ENCODE data around the gene CLMN. TPM values are rescaled to one million over a fixed set of nuclear protein-coding genes. Genes with fewer than 3 reads are reported as not detected.
A peak's percentile ranks its signal among the peaks of the same experiment; 100 is the strongest.

Gene CLMN
- total and polyA plus RNA-seq, 2 of the 13 experiments (the other 11 are each of a cell fraction or from before 2014, with no cell fraction given) = 15.1 to 16.7 TPM

GRCh38 chr14:95319312-95320077 lies at the start of gene CLMN (continued):
- TF ChIP-seq, protein P1, sequence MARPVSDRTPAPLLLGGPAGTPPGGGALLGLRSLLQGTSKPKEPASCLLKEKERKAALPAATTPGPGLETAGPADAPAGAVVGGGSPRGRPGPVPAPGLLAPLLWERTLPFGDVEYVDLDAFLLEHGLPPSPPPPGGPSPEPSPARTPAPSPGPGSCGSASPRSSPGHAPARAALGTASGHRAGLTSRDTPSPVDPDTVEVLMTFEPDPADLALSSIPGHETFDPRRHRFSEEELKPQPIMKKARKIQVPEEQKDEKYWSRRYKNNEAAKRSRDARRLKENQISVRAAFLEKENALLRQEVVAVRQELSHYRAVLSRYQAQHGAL (CRISPR knock-in tag; IDR thresholded peaks at IDR 0.05; ENCODE audit: not compliant biosample characterization) = no peak
- TF ChIP-seq, protein P2, sequence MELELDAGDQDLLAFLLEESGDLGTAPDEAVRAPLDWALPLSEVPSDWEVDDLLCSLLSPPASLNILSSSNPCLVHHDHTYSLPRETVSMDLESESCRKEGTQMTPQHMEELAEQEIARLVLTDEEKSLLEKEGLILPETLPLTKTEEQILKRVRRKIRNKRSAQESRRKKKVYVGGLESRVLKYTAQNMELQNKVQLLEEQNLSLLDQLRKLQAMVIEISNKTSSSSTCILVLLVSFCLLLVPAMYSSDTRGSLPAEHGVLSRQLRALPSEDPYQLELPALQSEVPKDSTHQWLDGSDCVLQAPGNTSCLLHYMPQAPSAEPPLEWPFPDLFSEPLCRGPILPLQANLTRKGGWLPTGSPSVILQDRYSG (CRISPR knock-in tag; IDR thresholded peaks at IDR 0.05) = no peak
- TF ChIP-seq ZBTB7B (CRISPR knock-in tag; IDR thresholded peaks at IDR 0.05) (peak; percentile 26; the same call in 1 of the 2 replicates), EHMT2 (IDR thresholded peaks at IDR 0.05; ENCODE audit: borderline replicate concordance, low read depth, low read length) (no peak), NCOA2 (CRISPR knock-in tag; IDR thresholded peaks at IDR 0.05) (no peak), PRDM15 (CRISPR knock-in tag; IDR thresholded peaks at IDR 0.05) (no peak), ZNF530 (CRISPR knock-in tag; IDR thresholded peaks at IDR 0.05; ENCODE audit: low read depth) (no peak), ZNF777 (CRISPR knock-in tag; IDR thresholded peaks at IDR 0.05) (0 out of 2 replicates have a peak, but pooled peaks have one; percentile 47), NFYC (CRISPR knock-in tag; IDR thresholded peaks at IDR 0.05) (no peak), ARNT (IDR thresholded peaks at IDR 0.05) (no peak), ZNF589 (CRISPR knock-in tag; conservative IDR thresholded peaks at IDR 0.05) (no peak), POLR2G (IDR thresholded peaks at IDR 0.05; ENCODE audit: low read depth, low read length) (no peak; the same call in 1 of the 2 replicates), ATM (IDR thresholded peaks at IDR 0.05; ENCODE audit: borderline replicate concordance) (no peak), ZNF253 (CRISPR knock-in tag; IDR thresholded peaks at IDR 0.05; ENCODE audit: borderline replicate concordance) (no peak), FOXC1 (CRISPR knock-in tag; IDR thresholded peaks at IDR 0.05; ENCODE audit: borderline replicate concordance) (0 out of 2 replicates have a peak, but pooled peaks have one; percentile 3)
- TF ChIP-seq, protein P3, sequence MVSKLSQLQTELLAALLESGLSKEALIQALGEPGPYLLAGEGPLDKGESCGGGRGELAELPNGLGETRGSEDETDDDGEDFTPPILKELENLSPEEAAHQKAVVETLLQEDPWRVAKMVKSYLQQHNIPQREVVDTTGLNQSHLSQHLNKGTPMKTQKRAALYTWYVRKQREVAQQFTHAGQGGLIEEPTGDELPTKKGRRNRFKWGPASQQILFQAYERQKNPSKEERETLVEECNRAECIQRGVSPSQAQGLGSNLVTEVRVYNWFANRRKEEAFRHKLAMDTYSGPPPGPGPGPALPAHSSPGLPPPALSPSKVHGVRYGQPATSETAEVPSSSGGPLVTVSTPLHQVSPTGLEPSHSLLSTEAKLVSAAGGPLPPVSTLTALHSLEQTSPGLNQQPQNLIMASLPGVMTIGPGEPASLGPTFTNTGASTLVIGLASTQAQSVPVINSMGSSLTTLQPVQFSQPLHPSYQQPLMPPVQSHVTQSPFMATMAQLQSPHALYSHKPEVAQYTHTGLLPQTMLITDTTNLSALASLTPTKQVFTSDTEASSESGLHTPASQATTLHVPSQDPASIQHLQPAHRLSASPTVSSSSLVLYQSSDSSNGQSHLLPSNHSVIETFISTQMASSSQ (IDR thresholded peaks at IDR 0.05; ENCODE audit: low read depth) = no peak
- TF ChIP-seq, protein P3 (CRISPR knock-in tag; IDR thresholded peaks at IDR 0.05; ENCODE audit: borderline replicate concordance) = no peak
- TF ChIP-seq, protein P4, sequence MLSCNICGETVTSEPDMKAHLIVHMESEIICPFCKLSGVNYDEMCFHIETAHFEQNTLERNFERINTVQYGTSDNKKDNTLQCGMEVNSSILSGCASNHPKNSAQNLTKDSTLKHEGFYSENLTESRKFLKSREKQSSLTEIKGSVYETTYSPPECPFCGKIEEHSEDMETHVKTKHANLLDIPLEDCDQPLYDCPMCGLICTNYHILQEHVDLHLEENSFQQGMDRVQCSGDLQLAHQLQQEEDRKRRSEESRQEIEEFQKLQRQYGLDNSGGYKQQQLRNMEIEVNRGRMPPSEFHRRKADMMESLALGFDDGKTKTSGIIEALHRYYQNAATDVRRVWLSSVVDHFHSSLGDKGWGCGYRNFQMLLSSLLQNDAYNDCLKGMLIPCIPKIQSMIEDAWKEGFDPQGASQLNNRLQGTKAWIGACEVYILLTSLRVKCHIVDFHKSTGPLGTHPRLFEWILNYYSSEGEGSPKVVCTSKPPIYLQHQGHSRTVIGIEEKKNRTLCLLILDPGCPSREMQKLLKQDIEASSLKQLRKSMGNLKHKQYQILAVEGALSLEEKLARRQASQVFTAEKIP (CRISPR knock-in tag; IDR thresholded peaks at IDR 0.05; ENCODE audit: borderline replicate concordance) = no peak

All from HepG2 (cell line).